Skeletal muscle tissue (tissue), 4 donors: ENCODE results near the gene CFAP119. TPM values are rescaled to one million over a fixed set of nuclear protein-coding genes. Genes with fewer than 3 reads are reported as not detected.
"Not testable (repeated sequence)": the region's sequence is repeated elsewhere in the genome, so short reads cannot be mapped to it uniquely, and the experiment has no call there.

Experiments
- H3K27ac ChIP-seq: one replicate; pipeline ENCODE4 v1.7.0; 2013; ENCODE audit warnings: mild to moderate bottlenecking, low read depth, low read length, inconsistent platforms
- H3K27me3 ChIP-seq, 3 donors: one replicate each; pipeline ENCODE4 v1.7.0; 2013; ENCODE audit warnings: low read length in 3 of 3; ENCODE audit not compliant: control insufficient read depth in 3 of 3, insufficient read depth in 3 of 3
- H3K36me3 ChIP-seq, 3 donors: one replicate each; pipeline ENCODE4 v1.7.0; 2013; ENCODE audit warnings: low read length in 3 of 3; ENCODE audit not compliant: control insufficient read depth in 3 of 3, insufficient read depth in 3 of 3
- H3K4me1 ChIP-seq, 3 donors: one replicate each; pipeline ENCODE4 v1.7.0; 2013; ENCODE audit warnings: low read length in 3 of 3, mild to moderate bottlenecking in 3 of 3; ENCODE audit not compliant: control insufficient read depth in 3 of 3, insufficient read depth in 3 of 3
- H3K4me3 ChIP-seq, 3 donors: one replicate each; pipeline ENCODE4 v1.7.0; 2013; ENCODE audit warnings: low read length in 3 of 3
- H3K9ac ChIP-seq, 3 donors: one replicate each; pipeline ENCODE4 v1.7.0; 2013; ENCODE audit warnings: low read length in 3 of 3, mild to moderate bottlenecking in 3 of 3, moderate library complexity in 2 of 3, low read depth in 1 of 3
- H3K9me3 ChIP-seq, 3 donors: one replicate each; pipeline ENCODE4 v1.7.0; 2013; ENCODE audit warnings: low read length in 3 of 3; ENCODE audit not compliant: control insufficient read depth in 3 of 3
- total RNA-seq: library from RNA; depleted of rRNA; stranded (reverse); fragments of >200 nt; gene quantifications from one replicate; pipeline ENCODE4 v1.2.3, GENCODE V29; 2014
- donor health status: Osteomylitis.

The CFAP119 gene
- 1.6 TPM for total RNA-seq

DNA sequence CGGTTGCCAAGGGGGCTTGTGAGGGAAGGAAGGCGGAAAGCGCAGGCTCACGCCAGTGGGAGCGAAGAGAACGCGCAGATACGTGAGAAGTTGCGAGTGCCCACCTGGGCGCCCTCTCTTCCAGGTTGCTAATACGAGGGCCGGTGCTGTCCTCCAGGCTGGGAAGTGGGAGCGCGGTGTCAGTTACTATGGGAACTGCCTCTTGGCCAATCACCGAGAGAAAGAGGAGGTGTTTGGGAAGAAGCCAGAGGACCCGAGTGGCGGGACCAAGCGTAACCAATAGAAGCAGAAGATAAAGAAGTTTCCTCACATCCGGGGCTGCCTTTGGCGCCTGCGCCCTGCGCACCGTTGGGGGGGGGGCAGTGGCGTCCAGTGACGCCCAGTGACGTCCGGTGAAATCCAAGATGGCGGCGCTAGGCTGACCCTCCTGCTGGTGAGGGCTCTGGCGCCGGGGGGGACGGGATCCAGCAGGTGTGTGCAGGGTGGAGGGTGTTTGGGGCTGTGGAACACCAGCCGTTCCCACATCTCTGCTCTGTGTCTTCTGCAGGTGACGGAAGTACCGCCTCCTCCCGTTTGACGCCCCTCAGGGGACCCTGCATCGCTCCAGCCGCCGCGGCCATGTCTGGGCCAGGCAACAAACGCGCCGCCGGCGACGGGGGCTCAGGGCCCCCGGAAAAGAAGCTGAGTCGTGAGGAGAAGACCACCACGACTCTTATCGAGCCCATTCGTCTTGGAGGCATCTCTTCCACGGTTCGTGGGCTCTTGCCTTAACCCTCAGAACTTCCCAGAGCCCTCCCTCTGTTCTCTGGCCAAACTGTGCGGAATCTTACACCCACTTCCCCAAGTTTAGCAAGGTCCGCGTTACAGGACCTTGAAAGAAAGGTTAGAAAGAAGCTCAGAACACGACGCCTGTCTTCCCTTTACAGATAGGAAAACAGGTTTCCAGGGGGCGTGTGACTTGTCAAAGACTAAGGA lies at the start of gene CFAP119, which contains the start of gene RNF40:
TSS of gene CFAP119 (minus strand) at position 135 of the 975 bp plus-strand sequence. CDS start 314 bp downstream, outside the sequence.
TSS of gene RNF40 (plus strand) at position 395 of the 975 bp plus-strand sequence. CDS start at position 619, 224 bp downstream.
- H3K36me3 ChIP-seq, result peaks cover 43 to 48% (median 44%) of the 10 kb centered on the region in 3 donors
- H3K27ac ChIP-seq, result peak within 1 kb of the TSS; percentile 94
- H3K27me3 ChIP-seq, result no peaks in the 10 kb centered on the region
- no peaks in the 10 kb centered on the region for H3K9me3 ChIP-seq
- peaks cover 29 to 40% (median 35%) of the 10 kb centered on the region in 3 donors for H3K4me1 ChIP-seq
- peak within 1 kb of the TSS; percentile 86 to 97 (median 93) for H3K4me3 ChIP-seq
- H3K9ac ChIP-seq, result peak within 1 kb of the TSS; percentile 94 to 97 (median 97)

DNA sequence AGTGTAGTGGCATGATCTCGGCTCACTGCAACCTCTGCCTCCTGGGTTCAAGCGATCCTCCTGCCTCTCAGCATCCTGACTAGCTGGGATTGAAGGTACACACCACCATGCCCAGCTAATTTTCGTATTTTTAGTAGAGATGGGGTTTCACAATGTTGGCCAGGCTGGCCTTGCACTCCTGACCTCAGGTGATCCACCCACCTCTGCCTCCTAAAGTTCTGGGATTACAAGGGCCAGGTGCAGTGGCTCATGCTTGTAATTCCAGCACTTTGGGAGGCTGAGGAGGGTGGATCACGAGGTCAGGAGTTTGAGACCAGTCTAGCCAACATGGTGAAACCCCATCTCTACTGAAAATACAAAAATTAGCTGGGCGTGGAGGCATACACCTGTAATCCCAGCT lies 47.8 kb upstream of the CFAP119 start:
- not testable (repeated sequence) for H3K4me3 ChIP-seq, H3K9me3 ChIP-seq, H3K27ac ChIP-seq, H3K36me3 ChIP-seq, H3K9ac ChIP-seq, H3K27me3 ChIP-seq
- H3K4me1 ChIP-seq, result peaks cover 19 to 26% (median 21%) of the 10 kb centered on the region in 3 donors

DNA sequence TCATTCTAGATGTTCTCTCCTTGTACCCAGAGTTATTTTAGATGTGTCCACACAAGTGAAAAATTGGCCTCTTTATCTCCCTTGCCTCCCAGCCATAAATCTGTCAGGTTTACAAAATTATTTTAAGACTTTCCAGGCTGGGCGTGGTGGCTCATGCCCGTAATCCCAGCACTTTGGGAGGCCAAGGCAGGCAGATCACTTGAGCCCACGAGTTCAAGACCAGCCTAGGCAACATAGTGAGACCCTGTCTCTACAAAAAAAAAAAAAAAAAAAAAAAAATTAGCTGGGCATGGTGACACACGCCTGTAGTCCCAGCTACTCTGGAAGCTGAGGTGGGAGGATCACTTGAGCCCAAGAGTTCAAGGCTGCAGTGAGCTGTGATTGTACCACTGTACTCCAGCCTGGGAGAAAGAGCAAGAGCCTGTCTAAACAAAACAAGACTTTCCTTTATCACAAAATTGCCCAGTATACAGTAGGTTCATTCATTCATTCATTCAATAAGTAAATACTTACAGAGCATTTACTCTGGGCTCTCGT lies 47.1 kb upstream of the CFAP119 start:
- not testable (repeated sequence) for H3K9me3 ChIP-seq, H3K9ac ChIP-seq, H3K36me3 ChIP-seq, H3K27ac ChIP-seq, H3K27me3 ChIP-seq, H3K4me3 ChIP-seq
- H3K4me1 ChIP-seq, result peaks cover 16 to 19% (median 18%) of the 10 kb centered on the region in 3 donors

DNA sequence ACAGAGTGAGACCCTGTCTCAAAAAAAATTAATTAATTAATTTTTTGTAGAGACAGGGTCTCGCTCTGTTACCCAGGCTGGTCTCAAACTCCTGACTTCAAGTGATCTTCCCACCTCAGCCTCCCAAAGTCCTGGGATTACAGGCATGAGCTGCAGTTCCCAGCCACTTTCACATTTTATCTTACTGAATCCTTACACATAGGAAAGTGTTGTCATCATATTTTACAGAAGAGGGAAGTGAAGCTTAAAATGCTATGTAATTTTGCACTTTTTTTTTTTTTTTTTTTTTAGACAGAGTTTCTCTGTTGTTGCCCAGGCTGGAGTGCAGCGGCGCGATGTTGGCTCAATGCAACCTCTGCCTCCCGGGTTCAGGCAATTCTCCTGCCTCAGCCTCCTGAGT lies 46.3 kb upstream of the CFAP119 start:
- Histone ChIP-seq H3K27me3 (no peaks in the 10 kb centered on the region), H3K36me3 (no peaks in the 10 kb centered on the region), H3K9ac (no peak overlapping the region), H3K4me3 (no peak overlapping the region), H3K27ac (no peak overlapping the region), H3K9me3 (no peaks in the 10 kb centered on the region), H3K4me1 (peaks cover 14 to 15% (median 15%) of the 10 kb centered on the region in 3 donors)

DNA sequence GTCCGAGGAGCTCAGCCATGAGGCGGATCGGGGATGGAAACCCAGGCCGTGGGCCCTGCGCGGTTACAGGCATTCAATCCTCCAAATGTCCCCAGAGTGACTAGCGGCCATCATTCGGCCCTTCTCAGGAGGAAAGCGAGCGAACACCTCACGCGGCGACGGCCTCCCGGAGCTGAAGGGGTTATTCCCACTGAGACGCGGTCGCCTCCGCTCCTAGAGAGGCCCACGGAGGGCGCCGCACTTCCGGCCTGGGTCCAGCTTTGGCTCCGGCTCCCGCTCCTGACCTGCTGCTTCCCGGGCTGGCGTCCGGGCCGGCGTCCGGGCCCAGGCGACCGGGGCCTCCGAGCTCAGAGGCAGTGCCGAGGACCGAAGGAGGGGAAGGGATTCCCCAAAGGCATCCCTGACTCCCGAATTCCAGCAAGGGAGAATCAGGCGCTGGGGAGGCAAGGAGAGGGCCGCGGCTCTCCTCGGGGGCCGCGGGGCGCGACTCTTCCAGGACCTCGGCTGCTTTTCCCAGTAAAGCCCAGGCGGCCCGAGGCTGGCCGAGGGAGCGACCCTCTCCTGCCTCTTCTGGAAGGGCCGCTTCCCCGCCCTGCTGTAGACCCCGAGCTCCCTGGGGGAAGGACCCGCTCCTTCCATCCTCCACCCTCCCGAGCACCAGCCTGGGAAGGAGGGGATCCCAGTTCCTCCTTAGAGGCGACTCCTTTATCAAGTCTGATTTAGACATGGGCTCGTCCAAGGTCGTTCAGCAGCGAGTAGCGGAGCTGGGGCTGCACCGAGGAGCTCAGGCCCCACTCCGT lies 43.7 kb upstream of the CFAP119 start:
- H3K9me3 ChIP-seq, result no peaks in the 10 kb centered on the region
- no peaks in the 10 kb centered on the region for H3K36me3 ChIP-seq
- peak overlapping the region; percentile 93 to 99 (median 95) for H3K9ac ChIP-seq
- peak overlapping the region; percentile 92 for H3K27ac ChIP-seq
- no peaks in the 10 kb centered on the region for H3K27me3 ChIP-seq
- peak overlapping the region; percentile 89 to 90 (median 89) for H3K4me3 ChIP-seq
- peaks cover 14 to 15% (median 15%) of the 10 kb centered on the region in 3 donors for H3K4me1 ChIP-seq

DNA sequence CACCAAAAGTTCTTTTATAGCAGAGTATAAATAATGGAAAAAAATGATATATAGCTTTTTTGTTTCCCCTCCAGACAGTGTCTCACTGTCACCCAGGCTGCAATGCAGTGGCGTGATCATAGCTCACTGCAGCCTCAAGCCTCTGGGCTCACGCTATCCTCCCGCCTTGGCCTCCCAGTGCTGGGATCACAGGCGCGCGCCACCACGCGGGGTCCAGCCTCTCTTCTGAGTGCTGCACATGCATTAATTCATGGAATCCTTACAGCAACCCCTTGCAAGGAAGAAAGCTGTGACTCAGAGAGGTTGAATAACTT lies 43.2 kb upstream of the CFAP119 start:
- Histone ChIP-seq H3K4me3 (peak overlapping the region; percentile 89 to 90 (median 89)), H3K4me1 (peaks cover 14 to 15% (median 15%) of the 10 kb centered on the region in 3 donors), H3K9ac (peak overlapping the region; percentile 93 to 99 (median 95)), H3K36me3 (no peaks in the 10 kb centered on the region), H3K27ac (peak overlapping the region; percentile 92), H3K9me3 (no peaks in the 10 kb centered on the region), H3K27me3 (no peaks in the 10 kb centered on the region)

DNA sequence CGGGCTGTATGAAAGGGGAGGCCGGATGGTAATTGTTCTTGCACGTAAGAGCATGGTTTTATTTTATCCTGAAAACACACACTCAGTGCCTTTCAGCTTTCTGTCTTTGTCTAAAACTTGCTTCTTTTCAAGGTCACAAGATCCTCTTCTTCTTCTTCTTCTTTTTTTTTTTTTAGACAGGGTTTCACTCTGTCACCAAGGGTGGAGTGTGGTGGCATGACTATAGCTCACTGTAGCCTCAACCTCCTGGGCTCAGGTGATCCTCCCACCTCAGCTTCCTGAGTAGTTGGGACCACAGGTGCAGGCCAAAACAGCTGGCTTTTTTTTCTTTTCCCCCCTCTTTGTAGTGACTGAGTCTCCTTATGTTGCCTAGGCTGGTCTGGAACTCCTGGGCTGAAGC lies 41.1 kb upstream of the CFAP119 start:
- H3K36me3 ChIP-seq, result no peaks in the 10 kb centered on the region
- H3K9me3 ChIP-seq, result no peaks in the 10 kb centered on the region
- H3K27me3 ChIP-seq, result no peaks in the 10 kb centered on the region
- H3K9ac ChIP-seq, result no peak overlapping the region
- H3K4me3 ChIP-seq, result no peak overlapping the region
- no peak overlapping the region for H3K27ac ChIP-seq
- H3K4me1 ChIP-seq, result peaks cover 14 to 15% (median 15%) of the 10 kb centered on the region in 3 donors

DNA sequence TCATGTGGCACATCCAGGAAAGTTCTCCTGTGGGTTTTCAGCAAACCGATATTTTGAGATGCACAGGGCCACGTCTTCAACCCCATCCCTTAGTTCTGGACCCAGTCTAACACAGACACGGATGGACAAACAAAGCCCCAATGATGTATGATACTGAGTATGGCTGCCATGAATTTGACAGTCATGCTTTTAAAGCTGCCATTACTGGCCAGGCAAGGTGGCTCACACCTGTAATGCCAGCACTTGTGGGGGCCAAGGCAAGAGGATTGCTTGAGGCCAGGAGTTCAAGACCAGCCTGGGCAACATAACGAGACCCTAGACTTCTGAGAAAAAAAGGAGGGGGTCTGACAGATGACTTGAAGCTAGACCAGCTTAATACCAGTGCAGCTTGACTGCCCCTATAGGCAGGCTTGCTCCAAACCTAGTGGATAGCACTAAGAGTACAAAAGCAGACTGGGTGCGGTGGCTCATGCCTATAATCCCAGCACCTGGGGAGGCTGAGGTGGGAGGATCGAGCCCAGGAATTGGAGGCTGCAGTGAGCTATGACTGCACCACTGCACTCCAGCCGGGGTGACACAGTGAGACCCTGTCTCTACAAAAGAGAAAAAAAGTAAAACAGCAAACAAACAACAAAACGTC lies 35.9 kb upstream of the CFAP119 start:
- no peaks in the 10 kb centered on the region for H3K27me3 ChIP-seq
- H3K9me3 ChIP-seq, result no peaks in the 10 kb centered on the region
- H3K4me3 ChIP-seq, result no peak overlapping the region
- H3K4me1 ChIP-seq, result peaks cover 0 to 3% (median 0%) of the 10 kb centered on the region in 3 donors
- no peaks in the 10 kb centered on the region for H3K36me3 ChIP-seq
- no peak overlapping the region for H3K27ac ChIP-seq
- H3K9ac ChIP-seq, result no peak overlapping the region

DNA sequence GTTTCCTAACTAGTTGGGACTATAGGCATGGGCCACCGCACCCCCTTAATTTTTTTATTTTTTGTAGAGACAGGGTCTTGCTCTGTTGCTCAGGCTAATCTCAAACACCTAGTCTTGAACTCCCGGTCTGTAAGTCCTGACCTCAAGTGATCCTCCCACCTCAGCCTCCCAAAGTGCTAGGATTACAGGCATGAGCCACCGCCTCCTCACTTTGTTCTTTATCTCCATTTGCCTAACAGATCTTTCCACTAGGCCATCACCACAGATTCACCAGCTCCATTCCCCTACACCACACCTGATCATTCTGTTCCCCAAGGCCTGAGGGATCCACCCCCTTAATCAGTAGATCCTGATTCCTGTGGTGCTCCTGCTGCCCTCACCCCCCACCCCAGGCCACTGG lies 32.8 kb upstream of the CFAP119 start:
- Histone ChIP-seq H3K9me3 (no peaks in the 10 kb centered on the region), H3K27me3 (no peaks in the 10 kb centered on the region), H3K4me1 (peaks cover 0 to 3% (median 0%) of the 10 kb centered on the region in 3 donors), H3K36me3 (no peaks in the 10 kb centered on the region), H3K4me3 (no peak overlapping the region), H3K27ac (no peak overlapping the region), H3K9ac (no peak overlapping the region)
